Measurements from ENCODE around the gene C19orf25.

GRCh38 chr19:1508507-1508856 lies 29.5 kb upstream of the C19orf25 start:
- TF ChIP-seq CTCF (IDR thresholded peaks at IDR 0.05) (no peak), POLR2A (IDR thresholded peaks at IDR 0.05) (no peak)

Data from right lobe of liver (tissue), 4 donors.